ENCODE data around the gene PARL.

DNA sequence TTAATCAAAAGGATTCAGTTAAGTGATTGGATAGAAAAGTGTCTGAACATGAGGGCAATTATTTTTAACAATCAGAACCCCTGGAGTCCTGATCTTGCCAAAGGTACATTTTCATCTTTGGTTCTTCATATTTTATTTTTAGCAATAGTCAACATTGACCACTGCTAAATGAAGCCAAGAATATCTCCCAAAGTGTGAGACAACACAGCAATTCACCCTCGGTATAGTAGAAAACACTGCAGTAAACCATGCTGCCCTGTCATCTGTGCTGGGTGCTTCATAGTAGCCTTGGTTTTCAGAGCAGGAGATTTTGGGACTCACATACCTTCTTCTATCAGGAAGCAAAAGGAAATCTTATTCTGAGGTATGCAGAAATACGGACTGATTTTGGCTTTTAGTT, 47.2 kb upstream of the PARL start:
- TF ChIP-seq, protein P1, sequence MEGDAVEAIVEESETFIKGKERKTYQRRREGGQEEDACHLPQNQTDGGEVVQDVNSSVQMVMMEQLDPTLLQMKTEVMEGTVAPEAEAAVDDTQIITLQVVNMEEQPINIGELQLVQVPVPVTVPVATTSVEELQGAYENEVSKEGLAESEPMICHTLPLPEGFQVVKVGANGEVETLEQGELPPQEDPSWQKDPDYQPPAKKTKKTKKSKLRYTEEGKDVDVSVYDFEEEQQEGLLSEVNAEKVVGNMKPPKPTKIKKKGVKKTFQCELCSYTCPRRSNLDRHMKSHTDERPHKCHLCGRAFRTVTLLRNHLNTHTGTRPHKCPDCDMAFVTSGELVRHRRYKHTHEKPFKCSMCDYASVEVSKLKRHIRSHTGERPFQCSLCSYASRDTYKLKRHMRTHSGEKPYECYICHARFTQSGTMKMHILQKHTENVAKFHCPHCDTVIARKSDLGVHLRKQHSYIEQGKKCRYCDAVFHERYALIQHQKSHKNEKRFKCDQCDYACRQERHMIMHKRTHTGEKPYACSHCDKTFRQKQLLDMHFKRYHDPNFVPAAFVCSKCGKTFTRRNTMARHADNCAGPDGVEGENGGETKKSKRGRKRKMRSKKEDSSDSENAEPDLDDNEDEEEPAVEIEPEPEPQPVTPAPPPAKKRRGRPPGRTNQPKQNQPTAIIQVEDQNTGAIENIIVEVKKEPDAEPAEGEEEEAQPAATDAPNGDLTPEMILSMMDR (IDR thresholded peaks at IDR 0.05; ENCODE audit: low read depth, low read length), result no peak
- no peak for TF ChIP-seq EZH2phosphoT487 (IDR thresholded peaks at IDR 0.05; ENCODE audit: low read depth)

Data from OCI-LY3 (cell line).